SK-N-SH treated with all-trans-retinoic acid at 6 μM for 48 hours (cell line): Measurements from ENCODE around the gene TSHZ2.

Source experiments
- ARNTL ChIP-seq: fragments of 450-650 bp; formaldehyde crosslinking; IDR thresholded peaks from 2 replicates; pipeline ENCODE4 v1.5.0; 2020; ENCODE audit warnings: low read depth, mild to moderate bottlenecking, moderate library complexity, borderline replicate concordance
- BACH2 ChIP-seq: fragments of 250-450 bp; sonication (Bioruptor Pico); IDR thresholded peaks from 2 replicates; pipeline ENCODE4 v1.9.0; 2021; ENCODE audit warnings: mild to moderate bottlenecking, borderline replicate concordance
- CREB5 ChIP-seq: fragments of 250-450 bp; sonication (Bioruptor Pico); IDR thresholded peaks from 2 replicates; pipeline ENCODE4 v1.5.1; 2020; ENCODE audit warnings: low read depth, mild to moderate bottlenecking, moderate library complexity
- ESRRG ChIP-seq: fragments of 250-450 bp; sonication (Bioruptor Pico); IDR thresholded peaks from 2 replicates; pipeline ENCODE4 v1.6.1; 2021; ENCODE audit warnings: mild to moderate bottlenecking
- ISL1 ChIP-seq: fragments of 250-450 bp; sonication (Bioruptor Pico); IDR thresholded peaks from 2 replicates; pipeline ENCODE4 v2.1.2; 2022; ENCODE audit warnings: mild to moderate bottlenecking, moderate library complexity
- PATZ1 ChIP-seq: fragments of 250-450 bp; sonication (Bioruptor Pico); IDR thresholded peaks from 2 replicates; pipeline ENCODE4 v1.8.0; 2020; ENCODE audit warnings: mild to moderate bottlenecking, moderate library complexity, borderline replicate concordance
- POU6F1 ChIP-seq: fragments of 250-450 bp; sonication (Bioruptor Pico); IDR thresholded peaks from 2 replicates; pipeline ENCODE4 v1.8.0; 2021; ENCODE audit warnings: low read depth, mild to moderate bottlenecking, moderate library complexity, borderline replicate concordance
- SNAI2 ChIP-seq: fragments of 250-450 bp; sonication (Bioruptor Pico); IDR thresholded peaks from 2 replicates; pipeline ENCODE4 v1.5.0; 2020; ENCODE audit warnings: mild to moderate bottlenecking, moderate library complexity
- ZC3H10 ChIP-seq: fragments of 250-450 bp; sonication (Bioruptor Pico); IDR thresholded peaks from 2 replicates; pipeline ENCODE4 v1.5.1; 2021; ENCODE audit warnings: mild to moderate bottlenecking, moderate library complexity
- ZFP3 ChIP-seq: fragments of 250-450 bp; sonication (Bioruptor Pico); IDR thresholded peaks from 2 replicates; pipeline ENCODE4 v1.5.0; 2020; ENCODE audit warnings: mild to moderate bottlenecking, moderate library complexity
- ZFP30 ChIP-seq: fragments of 450-650 bp; formaldehyde crosslinking; IDR thresholded peaks from 2 replicates; pipeline ENCODE4 v1.5.0; 2022; ENCODE audit warnings: mild to moderate bottlenecking, moderate library complexity
- ZNF565 ChIP-seq: fragments of 450-650 bp; formaldehyde crosslinking; conservative IDR thresholded peaks from 2 replicates; pipeline ENCODE4 v1.5.0; 2020; ENCODE audit warnings: low read depth, mild to moderate bottlenecking, moderate library complexity
- ZNF70 ChIP-seq: fragments of 450-650 bp; formaldehyde crosslinking; IDR thresholded peaks from 2 replicates; pipeline ENCODE4 v1.5.0; 2020; ENCODE audit warnings: mild to moderate bottlenecking, moderate library complexity
- ZNF8 ChIP-seq: fragments of 450-650 bp; formaldehyde crosslinking; IDR thresholded peaks from 2 replicates; pipeline ENCODE4 v1.5.0; 2020; ENCODE audit warnings: mild to moderate bottlenecking, moderate library complexity

GRCh38 chr20:53529658-53530057, 557.5 kb downstream of the TSHZ2 start:
- TF ChIP-seq ZFP3 (no peak), ESRRG (no peak), PATZ1 (CRISPR knock-in tag) (no peak), ZNF565 (CRISPR knock-in tag) (no peak), ZNF70 (CRISPR knock-in tag) (no peak), ISL1 (CRISPR knock-in tag) (no peak), SNAI2 (no peak), CREB5 (CRISPR knock-in tag) (no peak), ZFP30 (CRISPR knock-in tag) (no peak), ZC3H10 (CRISPR knock-in tag) (no peak), POU6F1 (CRISPR knock-in tag) (no peak), ZNF8 (CRISPR knock-in tag) (no peak), BACH2 (CRISPR knock-in tag) (no peak), ARNTL (CRISPR knock-in tag) (no peak)
